ENCODE measurements around the gene TMEM208. TPM values are rescaled to one million over a fixed set of nuclear protein-coding genes. Genes with fewer than 3 reads are reported as not detected.

Gene TMEM208
- polyA plus RNA-seq, 2 donors = 73.4 to 83.1 TPM

DNA sequence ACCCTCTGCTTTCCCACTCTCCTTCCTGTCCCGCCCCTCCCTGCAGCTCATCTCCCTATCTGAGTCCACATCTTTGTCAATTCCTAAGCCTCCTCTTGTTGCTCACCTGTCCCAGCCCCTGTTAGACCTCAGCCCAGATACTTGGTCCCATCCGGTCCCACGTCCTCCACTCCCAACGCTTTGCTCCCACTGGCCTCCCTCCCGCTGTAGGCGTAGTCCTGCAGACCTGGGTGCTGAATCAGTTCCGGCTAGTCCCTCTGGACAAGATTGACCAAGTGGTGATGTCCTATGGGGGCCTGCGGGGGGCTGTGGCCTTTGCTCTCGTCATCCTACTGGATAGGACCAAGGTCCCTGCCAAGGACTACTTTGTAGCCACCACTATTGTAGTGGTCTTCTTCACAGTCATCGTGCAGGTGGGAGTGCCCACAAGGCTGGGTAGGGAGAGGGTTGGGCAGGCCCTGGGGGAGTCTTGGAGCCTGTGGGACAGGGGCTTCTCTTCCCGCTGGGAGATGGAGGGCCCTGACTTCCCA is 29.8 kb downstream of the TMEM208 start:
- Histone ChIP-seq H3K36me3 (ENCODE audit: control insufficient read depth in 2 of 2, insufficient read depth in 2 of 2, low read length in 1 of 2) (no peaks in the 10 kb centered on the region), H3K27ac (ENCODE audit: low read depth in 2 of 2, low read length in 1 of 2) (no peak overlapping the region), H3K4me3 (ENCODE audit: low read depth in 1 of 2, low read length in 2 of 2) (no peak overlapping the region), H3K4me1 (ENCODE audit: control insufficient read depth in 2 of 2, insufficient read depth in 2 of 2, low read length in 1 of 2) (no peaks in the 10 kb centered on the region), H3K27me3 (ENCODE audit: control insufficient read depth in 1 of 2, insufficient read depth in 2 of 2, low read length in 2 of 2) (no peaks in the 10 kb centered on the region), H3K9me3 (ENCODE audit: control insufficient read depth in 2 of 2, insufficient read depth in 1 of 2, low read depth in 1 of 2, low read length in 1 of 2) (no peaks in the 10 kb centered on the region)
- 93 to 95% methylated on average over 11 of the region's 11 CpGs for WGBS, 2 donors

DNA sequence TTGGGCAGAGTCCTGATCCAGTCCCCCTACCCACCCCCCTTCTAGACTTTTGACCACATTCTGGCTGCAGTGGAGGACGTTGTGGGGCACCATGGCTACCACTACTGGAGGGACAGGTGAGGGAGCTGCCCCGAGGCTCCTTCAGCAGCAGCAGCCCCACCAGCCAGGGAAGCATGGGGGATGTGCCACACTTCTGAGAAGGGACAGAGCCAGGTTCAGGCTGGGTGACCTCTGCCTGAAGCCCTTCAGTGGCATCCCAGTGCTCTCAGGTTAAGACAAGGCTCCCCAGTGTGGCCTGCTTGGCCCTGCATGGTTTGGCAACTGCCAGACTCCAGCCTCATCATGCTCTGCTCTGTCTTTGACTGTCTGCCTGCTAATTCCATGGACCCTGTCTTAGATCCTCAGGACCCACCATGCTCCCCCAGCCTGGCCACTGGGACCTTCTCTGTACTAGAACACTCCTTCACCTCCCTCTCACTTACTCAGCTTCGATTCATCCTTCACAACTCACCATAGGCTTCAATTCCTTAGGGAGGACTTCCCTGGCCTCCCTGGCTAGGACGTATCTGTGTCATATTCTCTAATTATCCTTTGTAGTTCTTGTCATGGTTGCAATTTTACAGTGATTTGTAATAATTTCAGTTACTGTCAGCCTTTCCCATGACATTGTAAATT is 30.7 kb downstream of the TMEM208 start:
- Histone ChIP-seq H3K4me1 (ENCODE audit: control insufficient read depth in 2 of 2, insufficient read depth in 2 of 2, low read length in 1 of 2) (no peaks in the 10 kb centered on the region), H3K36me3 (ENCODE audit: control insufficient read depth in 2 of 2, insufficient read depth in 2 of 2, low read length in 1 of 2) (no peaks in the 10 kb centered on the region)
- WGBS, 2 donors = 68 to 73% methylated on average over 4 of the region's 4 CpGs

GRCh38 chr16:67258161-67258835 is 31.4 kb downstream of the TMEM208 start:
- no peaks in the 10 kb centered on the region for H3K4me1 ChIP-seq (ENCODE audit: control insufficient read depth in 2 of 2, insufficient read depth in 2 of 2, low read length in 1 of 2)
- no peaks in the 10 kb centered on the region for H3K9me3 ChIP-seq (ENCODE audit: control insufficient read depth in 2 of 2, insufficient read depth in 1 of 2, low read depth in 1 of 2, low read length in 1 of 2)

More for the DNA sequence above, 30.7 kb downstream of the TMEM208 start:
- Histone ChIP-seq H3K9me3 (ENCODE audit: control insufficient read depth in 2 of 2, insufficient read depth in 1 of 2, low read depth in 1 of 2, low read length in 1 of 2) (no peaks in the 10 kb centered on the region), H3K4me3 (ENCODE audit: low read depth in 1 of 2, low read length in 2 of 2) (no peak overlapping the region), H3K27ac (ENCODE audit: low read depth in 2 of 2, low read length in 1 of 2) (no peak overlapping the region), H3K27me3 (ENCODE audit: control insufficient read depth in 1 of 2, insufficient read depth in 2 of 2, low read length in 2 of 2) (no peaks in the 10 kb centered on the region)

DNA sequence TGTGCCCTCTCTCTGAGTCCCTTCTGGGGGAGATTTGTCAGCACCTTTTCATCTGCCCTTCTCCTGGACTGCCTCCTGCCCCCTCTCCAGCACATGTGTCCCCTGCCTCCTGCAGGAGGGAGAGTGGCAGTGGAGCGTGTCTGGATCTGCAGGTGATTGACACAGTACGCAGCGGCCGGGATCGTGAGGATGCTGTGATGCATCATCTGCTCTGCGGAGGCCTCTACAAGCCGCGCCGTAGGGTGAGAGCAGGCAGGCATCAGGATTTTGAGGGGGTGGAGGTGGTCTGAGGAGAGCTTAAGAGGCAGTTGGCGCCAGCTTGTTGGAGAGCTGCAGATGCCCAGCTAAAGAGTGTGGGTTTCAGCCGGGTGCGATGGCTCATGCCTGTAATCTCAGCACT is 32.8 kb downstream of the TMEM208 start:
- H3K27me3 ChIP-seq (ENCODE audit: control insufficient read depth in 1 of 2, insufficient read depth in 2 of 2, low read length in 2 of 2) = no peaks in the 10 kb centered on the region
- H3K27ac ChIP-seq (ENCODE audit: low read depth in 2 of 2, low read length in 1 of 2) = no peak overlapping the region
- H3K9me3 ChIP-seq (ENCODE audit: control insufficient read depth in 2 of 2, insufficient read depth in 1 of 2, low read depth in 1 of 2, low read length in 1 of 2) = no peaks in the 10 kb centered on the region
- 84 to 87% methylated on average over 12 of the region's 12 CpGs for WGBS, 2 donors
- no peaks in the 10 kb centered on the region for H3K4me1 ChIP-seq (ENCODE audit: control insufficient read depth in 2 of 2, insufficient read depth in 2 of 2, low read length in 1 of 2)
- no peaks in the 10 kb centered on the region for H3K36me3 ChIP-seq (ENCODE audit: control insufficient read depth in 2 of 2, insufficient read depth in 2 of 2, low read length in 1 of 2)
- H3K4me3 ChIP-seq (ENCODE audit: low read depth in 1 of 2, low read length in 2 of 2) = no peak overlapping the region

More at GRCh38 chr16:67258161-67258835, 31.4 kb downstream of the TMEM208 start:
- Histone ChIP-seq H3K4me3 (ENCODE audit: low read depth in 1 of 2, low read length in 2 of 2) (no peak overlapping the region), H3K36me3 (ENCODE audit: control insufficient read depth in 2 of 2, insufficient read depth in 2 of 2, low read length in 1 of 2) (no peaks in the 10 kb centered on the region), H3K27ac (ENCODE audit: low read depth in 2 of 2, low read length in 1 of 2) (no peak overlapping the region), H3K27me3 (ENCODE audit: control insufficient read depth in 1 of 2, insufficient read depth in 2 of 2, low read length in 2 of 2) (no peaks in the 10 kb centered on the region)
- 79 to 83% methylated on average over 11 of the region's 11 CpGs for WGBS, 2 donors

DNA sequence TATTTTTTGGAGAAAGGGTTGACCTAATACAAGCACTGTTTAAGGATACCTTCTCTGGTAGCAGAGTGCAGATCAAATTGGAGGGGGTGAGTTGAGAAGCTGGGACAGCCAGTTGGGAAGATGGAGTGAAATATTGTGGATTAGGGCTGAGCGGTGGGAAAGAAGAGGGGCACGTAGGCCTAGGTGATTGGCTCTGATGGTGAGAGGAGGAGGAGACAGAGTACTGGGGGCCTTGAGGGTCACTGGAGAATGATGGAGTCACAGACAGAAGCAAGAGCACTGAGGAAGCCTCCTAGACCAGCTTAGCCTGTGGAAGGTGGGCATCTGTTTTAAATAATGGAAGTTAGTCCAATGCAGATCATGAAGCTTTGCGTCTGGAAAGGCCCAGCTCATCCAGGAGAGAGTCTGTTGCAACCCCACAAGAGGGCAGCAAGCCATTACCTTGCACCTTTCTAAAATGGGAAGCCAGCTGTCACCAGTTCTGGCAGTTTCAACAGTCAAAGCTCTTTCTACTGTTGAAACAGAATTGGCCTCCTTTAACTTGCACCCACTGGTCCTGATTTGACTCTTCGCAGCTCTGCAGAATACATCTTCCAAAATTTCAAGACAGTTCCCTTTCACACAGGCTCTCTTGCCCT is 33.6 kb downstream of the TMEM208 start:
- no peaks in the 10 kb centered on the region for H3K9me3 ChIP-seq (ENCODE audit: control insufficient read depth in 2 of 2, insufficient read depth in 1 of 2, low read depth in 1 of 2, low read length in 1 of 2)
- no peak overlapping the region for H3K27ac ChIP-seq (ENCODE audit: low read depth in 2 of 2, low read length in 1 of 2)
- no peaks in the 10 kb centered on the region for H3K4me1 ChIP-seq (ENCODE audit: control insufficient read depth in 2 of 2, insufficient read depth in 2 of 2, low read length in 1 of 2)
- no peaks in the 10 kb centered on the region for H3K27me3 ChIP-seq (ENCODE audit: control insufficient read depth in 1 of 2, insufficient read depth in 2 of 2, low read length in 2 of 2)
- WGBS, 2 donors = 65 to 73% methylated on average over 4 of the region's 4 CpGs
- no peak overlapping the region for H3K4me3 ChIP-seq (ENCODE audit: low read depth in 1 of 2, low read length in 2 of 2)
- no peaks in the 10 kb centered on the region for H3K36me3 ChIP-seq (ENCODE audit: control insufficient read depth in 2 of 2, insufficient read depth in 2 of 2, low read length in 1 of 2)

DNA sequence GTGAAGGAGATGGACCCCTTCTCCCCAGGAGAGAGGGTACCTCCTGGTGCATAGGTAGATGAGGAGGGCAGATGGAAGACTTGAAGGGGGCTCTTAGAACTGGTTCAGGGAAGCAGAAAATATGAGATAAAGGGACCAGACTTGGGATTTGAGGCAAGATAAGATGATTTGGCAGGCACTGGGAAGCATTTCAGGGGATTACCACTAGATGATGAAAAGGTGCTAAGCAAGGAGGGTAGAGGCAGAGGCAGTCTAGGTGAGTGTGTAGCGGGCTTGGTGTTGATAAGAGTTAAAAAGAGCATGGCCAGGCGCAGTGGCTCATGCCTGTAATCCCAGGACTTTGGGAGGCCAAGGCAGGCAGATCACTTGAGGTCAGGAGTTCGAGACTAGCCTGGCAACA is 36.3 kb downstream of the TMEM208 start:
- no peak overlapping the region for H3K4me3 ChIP-seq (ENCODE audit: low read depth in 1 of 2, low read length in 2 of 2)
- H3K27me3 ChIP-seq (ENCODE audit: control insufficient read depth in 1 of 2, insufficient read depth in 2 of 2, low read length in 2 of 2) = no peaks in the 10 kb centered on the region
- H3K27ac ChIP-seq (ENCODE audit: low read depth in 2 of 2, low read length in 1 of 2) = no peak overlapping the region
- 80 to 83% methylated on average over 3 of the region's 3 CpGs for WGBS, 2 donors
- H3K9me3 ChIP-seq (ENCODE audit: control insufficient read depth in 2 of 2, insufficient read depth in 1 of 2, low read depth in 1 of 2, low read length in 1 of 2) = no peaks in the 10 kb centered on the region
- no peaks in the 10 kb centered on the region for H3K4me1 ChIP-seq (ENCODE audit: control insufficient read depth in 2 of 2, insufficient read depth in 2 of 2, low read length in 1 of 2)
- H3K36me3 ChIP-seq (ENCODE audit: control insufficient read depth in 2 of 2, insufficient read depth in 2 of 2, low read length in 1 of 2) = no peaks in the 10 kb centered on the region

GRCh38 chr16:67264277-67264676 is 37.3 kb downstream of the TMEM208 start:
- WGBS, 2 donors = 77 to 82% methylated on average over 9 of the region's 9 CpGs
- no peaks in the 10 kb centered on the region for H3K4me1 ChIP-seq (ENCODE audit: control insufficient read depth in 2 of 2, insufficient read depth in 2 of 2, low read length in 1 of 2)
- H3K27ac ChIP-seq (ENCODE audit: low read depth in 2 of 2, low read length in 1 of 2) = no peak overlapping the region
- H3K36me3 ChIP-seq (ENCODE audit: control insufficient read depth in 2 of 2, insufficient read depth in 2 of 2, low read length in 1 of 2) = no peaks in the 10 kb centered on the region
- H3K4me3 ChIP-seq (ENCODE audit: low read depth in 1 of 2, low read length in 2 of 2) = no peak overlapping the region
- no peaks in the 10 kb centered on the region for H3K27me3 ChIP-seq (ENCODE audit: control insufficient read depth in 1 of 2, insufficient read depth in 2 of 2, low read length in 2 of 2)
- H3K9me3 ChIP-seq (ENCODE audit: control insufficient read depth in 2 of 2, insufficient read depth in 1 of 2, low read depth in 1 of 2, low read length in 1 of 2) = no peaks in the 10 kb centered on the region

GRCh38 chr16:67264866-67265265 is 37.9 kb downstream of the TMEM208 start:
- Histone ChIP-seq H3K4me1 (ENCODE audit: control insufficient read depth in 2 of 2, insufficient read depth in 2 of 2, low read length in 1 of 2) (no peaks in the 10 kb centered on the region), H3K27ac (ENCODE audit: low read depth in 2 of 2, low read length in 1 of 2) (no peak overlapping the region), H3K9me3 (ENCODE audit: control insufficient read depth in 2 of 2, insufficient read depth in 1 of 2, low read depth in 1 of 2, low read length in 1 of 2) (no peaks in the 10 kb centered on the region), H3K4me3 (ENCODE audit: low read depth in 1 of 2, low read length in 2 of 2) (no peak overlapping the region), H3K36me3 (ENCODE audit: control insufficient read depth in 2 of 2, insufficient read depth in 2 of 2, low read length in 1 of 2) (no peaks in the 10 kb centered on the region), H3K27me3 (ENCODE audit: control insufficient read depth in 1 of 2, insufficient read depth in 2 of 2, low read length in 2 of 2) (no peaks in the 10 kb centered on the region)
- WGBS, 2 donors = 79 to 85% methylated on average over 5 of the region's 5 CpGs

- 68 to 70% methylated on average over 8 of the region's 8 CpGs for WGBS, 2 donors
- H3K9me3 ChIP-seq (ENCODE audit: control insufficient read depth in 2 of 2, insufficient read depth in 1 of 2, low read depth in 1 of 2, low read length in 1 of 2) = no peaks in the 10 kb centered on the region
- H3K27ac ChIP-seq (ENCODE audit: low read depth in 2 of 2, low read length in 1 of 2) = no peak overlapping the region
- H3K36me3 ChIP-seq (ENCODE audit: control insufficient read depth in 2 of 2, insufficient read depth in 2 of 2, low read length in 1 of 2) = no peaks in the 10 kb centered on the region
- H3K4me3 ChIP-seq (ENCODE audit: low read depth in 1 of 2, low read length in 2 of 2) = no peak overlapping the region
- H3K27me3 ChIP-seq (ENCODE audit: control insufficient read depth in 1 of 2, insufficient read depth in 2 of 2, low read length in 2 of 2) = no peaks in the 10 kb centered on the region
- no peaks in the 10 kb centered on the region for H3K4me1 ChIP-seq (ENCODE audit: control insufficient read depth in 2 of 2, insufficient read depth in 2 of 2, low read length in 1 of 2)
These were observed 38.9 kb downstream of the TMEM208 start for GRCh38 chr16:67265834-67266233.

Measured in esophagus (tissue), 2 donors.